HG03097 (cell line): Measurements from ENCODE around the gene NEDD4L.
"Not testable (repeated sequence)": the region's sequence is repeated elsewhere in the genome, so short reads cannot be mapped to it uniquely, and the experiment has no call there.

Experiments
- ATAC-seq: cut with Tn5 transposase; IDR thresholded peaks from one replicate; pipeline ENCODE4 v1.9.1; 2021; ENCODE audit not compliant: unreplicated experiment, low FRiP score

NEDD4L gene

DNA sequence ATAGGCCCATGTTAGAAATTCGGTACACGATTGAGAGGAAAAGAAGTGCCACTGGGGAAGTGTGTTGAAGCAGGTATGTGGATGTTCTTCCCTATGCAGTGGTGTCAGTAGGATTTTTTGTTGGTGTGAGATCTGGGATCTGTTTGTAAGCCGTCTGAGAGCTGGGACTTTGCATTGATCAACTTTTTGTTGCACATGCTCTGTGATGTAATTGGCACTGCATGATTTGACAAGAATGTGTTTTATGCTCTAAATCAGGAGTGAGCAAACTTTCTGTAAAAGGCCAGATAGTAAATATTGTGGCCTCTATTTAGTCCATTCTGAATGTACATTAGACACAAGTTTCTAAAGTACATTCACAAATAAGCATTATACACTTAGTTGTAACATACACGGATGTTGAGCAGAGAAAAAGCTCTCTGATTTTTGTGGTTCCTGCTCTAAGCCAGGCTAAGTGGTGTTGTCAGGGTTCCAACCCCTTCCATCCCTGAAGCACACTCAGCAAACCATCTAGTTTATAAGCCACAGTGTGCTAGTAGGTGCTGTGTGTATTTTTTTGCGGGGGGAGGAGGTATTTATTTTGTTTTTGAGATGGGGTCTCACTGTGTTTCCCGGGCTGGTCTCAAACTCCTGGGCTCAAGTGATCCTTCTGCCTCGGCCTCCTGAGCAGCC, 235.6 kb downstream of the NEDD4L start:
- ATAC-seq = no peak

- ATAC-seq = no peak
Measured at GRCh38 chr18:58280191-58280590, 236.2 kb downstream of the NEDD4L start.

- ATAC-seq = not testable (repeated sequence)
Measured at GRCh38 chr18:58282872-58283271, 238.8 kb downstream of the NEDD4L start.

- ATAC-seq = no peak
Measured at GRCh38 chr18:58284699-58285448, 240.8 kb downstream of the NEDD4L start.

DNA sequence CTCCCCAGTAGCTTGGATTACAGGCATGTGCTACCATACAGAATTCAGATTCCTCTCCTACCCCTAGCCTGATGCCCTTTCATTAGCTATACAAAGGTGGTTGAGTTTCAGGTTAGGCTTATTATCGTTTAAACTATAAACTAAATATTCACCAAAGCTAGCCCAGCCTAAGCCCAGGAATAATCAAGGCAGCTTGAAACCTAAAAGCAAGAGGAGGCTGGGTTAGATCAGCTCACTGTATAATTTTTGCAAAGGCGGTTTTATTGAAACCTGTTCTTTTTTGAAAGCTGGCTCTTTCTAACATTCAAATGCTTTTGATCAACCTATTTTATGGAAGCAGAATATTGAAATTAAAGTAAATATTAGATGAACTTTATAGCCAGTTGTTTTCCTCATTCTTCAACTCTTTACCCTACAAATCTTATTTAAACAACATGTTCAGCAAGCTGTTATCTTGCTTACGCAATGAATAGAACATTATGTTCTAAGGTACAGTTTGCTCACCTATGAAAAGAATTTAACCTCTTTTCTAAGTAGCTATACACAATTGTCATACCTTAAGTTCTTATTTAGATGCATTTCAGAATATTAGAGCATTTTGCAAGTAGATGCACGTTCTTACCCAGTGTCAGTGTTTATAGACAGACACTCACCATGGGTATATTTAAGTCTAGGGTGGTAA, 241.6 kb downstream of the NEDD4L start:
- no peak for ATAC-seq

- no peak for ATAC-seq
Measured at GRCh38 chr18:58286632-58287352, 242.8 kb downstream of the NEDD4L start.

GRCh38 chr18:58287353-58288274, 243.6 kb downstream of the NEDD4L start:
- no peak for ATAC-seq

DNA sequence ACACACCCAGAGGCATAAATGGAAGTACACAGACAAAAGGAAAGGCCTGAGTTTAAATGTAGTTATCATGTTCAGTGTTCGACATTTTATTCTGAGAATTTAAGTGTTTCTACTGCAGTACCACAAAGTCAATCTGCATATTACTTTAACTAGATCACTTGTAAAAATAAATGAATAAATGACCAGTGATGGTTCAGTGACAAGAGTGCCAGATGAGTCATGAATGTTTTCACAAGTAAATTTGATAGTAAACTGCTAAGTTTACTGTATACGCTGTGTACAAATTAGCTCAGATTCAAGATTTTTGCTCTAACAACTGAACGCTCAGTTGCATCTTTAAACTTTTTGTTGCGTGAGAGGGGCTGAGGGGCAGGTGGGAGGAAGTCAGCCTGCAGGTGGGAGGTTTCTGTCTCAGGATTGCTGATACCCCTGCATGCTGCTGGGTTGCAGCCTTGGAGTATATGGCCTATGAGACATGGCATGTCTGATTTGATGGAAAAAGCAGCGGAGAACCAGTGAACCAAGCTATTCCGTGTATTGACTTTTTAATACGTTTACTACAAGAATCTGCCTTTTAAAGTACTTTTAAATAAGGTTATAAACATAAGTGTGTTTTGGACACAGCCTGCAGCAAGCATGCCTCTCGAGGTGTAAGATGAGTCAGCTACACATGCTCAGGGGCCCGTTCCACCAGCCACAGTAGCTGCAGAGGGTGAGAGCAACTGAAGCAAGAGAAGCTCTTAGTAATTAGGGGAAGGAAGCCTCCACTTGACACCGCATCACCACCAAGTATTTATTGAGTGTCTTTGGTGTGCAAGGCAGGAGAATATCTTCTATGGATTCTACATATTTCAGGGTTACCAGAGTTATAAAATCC, 245.1 kb downstream of the NEDD4L start:
- ATAC-seq = peak; percentile 62

- ATAC-seq = no peak
Measured at GRCh38 chr18:58290116-58290695, 246.2 kb downstream of the NEDD4L start.

DNA sequence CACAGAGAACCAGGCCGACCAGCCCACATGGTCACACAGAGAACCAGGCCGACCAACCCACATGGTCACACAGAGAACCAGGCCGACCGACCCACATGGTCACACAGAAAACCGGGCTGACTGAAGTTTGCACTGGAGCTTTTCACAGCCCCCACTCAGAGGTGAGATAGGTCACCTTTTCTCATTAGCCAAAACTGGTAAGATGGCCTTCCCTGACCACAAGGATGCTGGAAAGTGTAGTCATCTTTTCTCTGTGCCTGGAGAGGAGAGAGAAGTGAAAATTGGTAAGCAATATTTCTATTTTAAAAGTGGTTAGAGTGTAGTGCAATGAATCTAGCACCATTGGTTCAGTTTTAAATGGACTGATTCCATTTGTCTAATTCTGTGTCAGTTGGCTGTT, 247.1 kb downstream of the NEDD4L start:
- ATAC-seq = no peak

GRCh38 chr18:58292638-58293037, 248.6 kb downstream of the NEDD4L start:
- no peak for ATAC-seq

DNA sequence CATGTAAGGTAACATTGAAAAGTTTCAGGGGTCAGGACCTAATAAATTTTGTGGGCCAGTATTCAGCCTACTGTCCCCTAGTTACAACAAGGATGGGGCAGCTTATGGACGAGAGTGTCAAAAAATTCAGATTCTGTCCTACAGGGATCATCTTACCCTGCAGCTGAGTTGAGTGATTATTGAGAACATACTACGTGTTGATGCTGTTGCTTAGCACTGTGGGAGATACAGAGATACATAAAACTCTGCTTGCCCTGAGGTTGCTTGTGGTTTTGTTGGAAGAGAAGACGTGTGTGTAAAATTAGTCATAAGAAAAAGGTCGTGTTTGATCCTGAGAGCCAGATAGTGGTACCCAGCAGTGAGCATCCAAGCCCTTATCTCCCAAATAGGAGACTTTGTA, 253.2 kb downstream of the NEDD4L start:
- no peak for ATAC-seq

DNA sequence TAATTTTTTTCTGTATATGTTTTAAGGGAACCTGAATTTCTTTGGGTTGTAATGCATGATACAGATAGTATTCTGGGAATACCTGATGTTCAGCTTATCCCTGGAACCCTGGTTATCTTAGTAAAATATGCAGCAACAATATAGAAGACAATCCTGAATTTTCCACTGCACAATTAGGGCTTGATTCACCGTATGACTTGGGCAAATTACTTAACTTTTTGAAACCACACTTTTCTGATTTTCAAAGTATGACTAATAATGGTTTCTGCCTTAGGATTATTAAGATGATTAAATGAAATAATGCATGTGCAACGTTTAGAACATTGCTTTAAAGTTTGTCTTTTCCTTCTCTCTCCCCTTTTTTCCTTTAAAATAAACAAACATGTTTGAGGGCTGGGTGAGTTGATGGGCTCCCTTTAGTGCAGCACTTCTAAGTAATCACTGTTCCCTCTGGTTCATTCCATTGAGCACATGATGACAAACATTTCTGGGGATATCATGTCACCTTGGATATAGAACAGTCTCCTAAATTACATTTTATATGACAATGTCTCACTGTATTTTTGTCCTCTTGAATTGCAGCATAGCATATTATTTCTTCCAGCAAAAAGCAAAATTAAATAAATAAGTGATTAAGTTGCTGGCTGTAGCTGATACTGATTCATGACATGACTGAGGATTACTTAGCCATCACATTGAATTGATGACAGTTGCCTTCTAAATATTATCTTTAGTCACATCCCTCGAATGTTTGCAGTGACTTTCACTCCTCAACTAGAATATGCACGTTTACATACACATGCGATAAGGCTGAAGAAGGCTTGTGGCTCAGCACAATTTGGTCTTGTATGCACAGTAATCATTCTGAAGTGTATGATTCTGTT, 254.5 kb downstream of the NEDD4L start:
- ATAC-seq = no peak

- no peak for ATAC-seq
Measured at GRCh38 chr18:58299135-58299473, 255.1 kb downstream of the NEDD4L start.

GRCh38 chr18:58299936-58300335, 255.9 kb downstream of the NEDD4L start:
- ATAC-seq = no peak

DNA sequence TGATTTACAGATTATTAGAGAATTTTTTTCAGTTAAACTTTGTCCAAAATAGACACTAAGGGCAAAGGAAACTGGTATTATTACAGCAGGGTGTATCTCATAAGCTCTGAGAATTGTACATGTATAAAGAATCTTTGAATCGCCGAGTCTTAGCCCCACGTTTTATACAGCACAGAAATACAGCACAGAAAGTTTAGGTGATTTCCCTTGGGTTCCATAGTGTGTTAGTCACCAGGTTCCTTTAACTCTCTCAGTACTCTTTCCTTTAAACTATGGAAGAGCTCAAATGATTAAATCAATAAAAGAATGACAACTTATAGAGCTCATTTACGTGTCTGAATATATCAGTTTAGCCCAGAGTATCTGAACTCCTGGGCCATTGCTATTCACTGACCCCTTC, 256.8 kb downstream of the NEDD4L start:
- no peak for ATAC-seq

GRCh38 chr18:58302811-58303210, 258.8 kb downstream of the NEDD4L start:
- ATAC-seq = no peak

DNA sequence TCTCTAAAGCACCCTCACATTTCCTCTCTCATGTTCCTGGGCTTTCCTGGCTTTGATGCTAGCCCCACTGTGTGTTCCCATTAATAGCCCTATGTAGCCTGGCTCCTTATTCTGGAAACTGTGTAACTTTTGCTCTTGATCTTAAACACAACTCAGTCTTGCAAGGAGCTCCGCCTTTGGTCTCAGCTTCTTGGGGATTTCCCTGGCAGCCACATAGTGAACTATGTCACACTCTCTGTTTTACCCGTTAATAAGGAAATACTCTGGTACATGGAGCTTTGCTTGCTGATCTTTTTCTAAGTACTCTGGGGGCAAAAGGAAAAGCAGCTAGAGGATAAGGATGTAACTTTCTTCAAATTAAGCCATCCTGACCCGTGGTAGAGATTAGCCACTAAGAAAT, 259.3 kb downstream of the NEDD4L start:
- ATAC-seq = peak; percentile 54
